GM23338 (cell line): ENCODE measurements around the gene KCNJ6. TPM values are rescaled to one million over a fixed set of nuclear protein-coding genes. Genes with fewer than 3 reads are reported as not detected.

Experiments
- ATAC-seq: fragments of 200-7000 bp; cut with Tn5 transposase; 3 replicates; pipeline ENCODE4 v1.9.1; 2020
- DNase-seq: peaks from one replicate; pipeline ENCODE4 v3.0.0-alpha.2; 2015; ENCODE audit warnings: low spot score
- H2AFZ ChIP-seq: fragments of 200-600 bp; sonication (generic); 2 replicates; pipeline ENCODE4 v1.8.0; 2016; ENCODE audit warnings: antibody characterized with exemption, mild to moderate bottlenecking, moderate library complexity
- H3F3A ChIP-seq: fragments of 200-600 bp; sonication (generic); replicated peaks from 2 replicates; pipeline ENCODE4 v1.8.0; 2017; ENCODE audit warnings: antibody characterized with exemption, mixed run types, low read depth
- H3K27ac ChIP-seq: fragments of 200-600 bp; sonication (generic); 2 replicates; pipeline ENCODE4 v1.6.1; 2016; ENCODE audit warnings: low read depth
- H3K27me3 ChIP-seq: fragments of 200-600 bp; sonication (generic); 2 replicates; pipeline ENCODE4 v1.8.0; 2016; ENCODE audit warnings: mild to moderate bottlenecking, mixed run types, moderate library complexity; ENCODE audit not compliant: insufficient read depth
- H3K36me3 ChIP-seq: fragments of 200-600 bp; sonication (generic); 2 replicates; pipeline ENCODE4 v1.8.0; 2016; ENCODE audit warnings: mild to moderate bottlenecking; ENCODE audit not compliant: insufficient read depth
- H3K4me1 ChIP-seq: fragments of 200-600 bp; sonication (generic); 2 replicates; pipeline ENCODE4 v1.8.0; 2016; ENCODE audit warnings: mild to moderate bottlenecking, moderate library complexity; ENCODE audit not compliant: insufficient read depth
- H3K4me2 ChIP-seq: fragments of 200-600 bp; sonication (generic); 2 replicates; pipeline ENCODE4 v1.7.1; 2017; ENCODE audit warnings: mixed run types
- H3K4me3 ChIP-seq: fragments of 200-600 bp; sonication (generic); 2 replicates; pipeline ENCODE4 v1.6.1; 2016; ENCODE audit warnings: mixed run types
- H3K79me2 ChIP-seq: fragments of 200-600 bp; sonication (generic); replicated peaks from 2 replicates; pipeline ENCODE4 v1.8.0; 2017; ENCODE audit warnings: mild to moderate bottlenecking; ENCODE audit not compliant: insufficient read depth
- H3K9me2 ChIP-seq: fragments of 200-600 bp; sonication (generic); 2 replicates; pipeline ENCODE4 v1.8.0; 2017; ENCODE audit not compliant: insufficient read depth
- H4K20me1 ChIP-seq: fragments of 200-600 bp; sonication (generic); replicated peaks from 2 replicates; pipeline ENCODE4 v1.8.0; 2017; ENCODE audit warnings: mild to moderate bottlenecking; ENCODE audit not compliant: insufficient read depth
- H3K27ac Mint-ChIP-seq: 2 replicates; pipeline ENCODE4 v1.8.0; 2020; ENCODE audit warnings: inconsistent platforms, mild to moderate bottlenecking, moderate library complexity, mixed read lengths
- H3K27me3 Mint-ChIP-seq: 3 replicates; pipeline ENCODE4 v1.8.0; 2022; ENCODE audit warnings: low read depth, mild to moderate bottlenecking, moderate library complexity, mixed read lengths, inconsistent platforms; ENCODE audit not compliant: insufficient read depth, poor library complexity
- H3K36me3 Mint-ChIP-seq: 3 replicates; pipeline ENCODE4 v1.8.0; 2021; ENCODE audit warnings: low read depth, mild to moderate bottlenecking, inconsistent platforms, moderate library complexity, mixed read lengths
- H3K4me1 Mint-ChIP-seq: 3 replicates; pipeline ENCODE4 v1.8.0; 2020; ENCODE audit warnings: mild to moderate bottlenecking, inconsistent platforms, mixed read lengths
- H3K4me3 Mint-ChIP-seq: 3 replicates; pipeline ENCODE4 v1.8.0; 2021; ENCODE audit warnings: moderate library complexity, mild to moderate bottlenecking, inconsistent platforms, mixed read lengths
- H3K9me3 Mint-ChIP-seq: 3 replicates; pipeline ENCODE4 v1.8.0; 2020; ENCODE audit warnings: moderate library complexity, mild to moderate bottlenecking, inconsistent platforms, mixed read lengths
- EZH2 ChIP-seq: fragments of 200-600 bp; sonication (generic); IDR thresholded peaks from one replicate; pipeline ENCODE4 v1.8.0; 2017; ENCODE audit warnings: antibody characterized with exemption, mild to moderate bottlenecking, low read depth; ENCODE audit not compliant: unreplicated experiment
- POLR2AphosphoS5 ChIP-seq: IDR thresholded peaks from 2 replicates; pipeline ENCODE4 v1.6.1; 2016; ENCODE audit warnings: antibody characterized with exemption, low read depth
- polyA plus RNA-seq: library from polyadenylated mRNA; unstranded; fragments of >200 nt; fragmentation: Nextera tagmentation; extraction: Ambion mirVana; gene quantifications from 2 replicates; pipeline ENCODE4 v1.2.1, GENCODE V29; 2016
- total RNA-seq: library from RNA; depleted of rRNA; stranded (reverse); fragments of >200 nt; shearing (Covaris generic); gene quantifications from 2 replicates; pipeline ENCODE4 v1.2.3, GENCODE V29; 2014
- TF ChIP-seq, protein P1 (sequence below): fragments of 250-450 bp; sonication (Bioruptor Pico); IDR thresholded peaks from 2 replicates; pipeline ENCODE4 v1.5.0; 2020; ENCODE audit warnings: mild to moderate bottlenecking, moderate library complexity

Gene KCNJ6
- total and polyA plus RNA-seq, 2 experiments from 2014 or later: 0.48 to 0.52 TPM

DNA sequence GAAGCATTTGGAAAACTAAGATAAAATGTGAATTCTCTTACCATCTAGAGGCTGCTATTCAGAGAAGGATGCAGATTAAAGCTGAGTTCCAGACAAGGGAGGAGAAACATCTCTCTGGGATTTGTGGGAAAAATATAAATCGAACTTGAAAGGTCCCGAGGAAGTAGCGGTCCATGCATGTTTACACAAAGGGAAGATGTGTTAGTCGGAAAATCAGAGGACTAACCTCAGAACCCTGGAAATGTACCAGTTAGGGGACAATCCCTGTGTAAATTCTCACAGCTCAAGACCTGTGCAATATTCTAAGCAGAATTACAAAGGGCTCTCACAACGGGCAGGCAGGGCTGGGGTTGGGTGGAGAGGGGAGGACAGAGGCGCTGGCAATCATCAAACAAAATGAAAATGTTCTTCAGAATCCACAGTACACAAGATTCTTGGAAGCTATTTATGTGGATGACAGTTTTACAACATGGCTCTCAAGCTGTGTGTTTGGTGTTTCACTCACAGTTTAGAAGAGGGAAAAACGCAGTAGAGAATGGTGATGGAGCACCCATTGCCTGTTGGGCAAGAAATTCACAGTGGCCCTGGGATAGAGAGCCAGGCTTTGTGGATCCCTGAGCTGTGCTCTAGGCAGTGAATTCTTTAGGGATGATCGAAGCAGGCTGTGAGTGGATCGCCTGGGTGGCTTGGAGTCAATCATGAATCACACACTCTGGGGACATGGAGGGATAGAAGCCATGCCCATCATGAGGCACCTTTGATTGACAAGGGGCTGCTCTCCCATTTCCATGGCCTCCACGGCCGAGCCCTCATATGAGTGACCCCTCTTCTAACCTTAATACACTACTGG is 47.6 kb downstream of the KCNJ6 start (continued):
- TF ChIP-seq, protein P1, sequence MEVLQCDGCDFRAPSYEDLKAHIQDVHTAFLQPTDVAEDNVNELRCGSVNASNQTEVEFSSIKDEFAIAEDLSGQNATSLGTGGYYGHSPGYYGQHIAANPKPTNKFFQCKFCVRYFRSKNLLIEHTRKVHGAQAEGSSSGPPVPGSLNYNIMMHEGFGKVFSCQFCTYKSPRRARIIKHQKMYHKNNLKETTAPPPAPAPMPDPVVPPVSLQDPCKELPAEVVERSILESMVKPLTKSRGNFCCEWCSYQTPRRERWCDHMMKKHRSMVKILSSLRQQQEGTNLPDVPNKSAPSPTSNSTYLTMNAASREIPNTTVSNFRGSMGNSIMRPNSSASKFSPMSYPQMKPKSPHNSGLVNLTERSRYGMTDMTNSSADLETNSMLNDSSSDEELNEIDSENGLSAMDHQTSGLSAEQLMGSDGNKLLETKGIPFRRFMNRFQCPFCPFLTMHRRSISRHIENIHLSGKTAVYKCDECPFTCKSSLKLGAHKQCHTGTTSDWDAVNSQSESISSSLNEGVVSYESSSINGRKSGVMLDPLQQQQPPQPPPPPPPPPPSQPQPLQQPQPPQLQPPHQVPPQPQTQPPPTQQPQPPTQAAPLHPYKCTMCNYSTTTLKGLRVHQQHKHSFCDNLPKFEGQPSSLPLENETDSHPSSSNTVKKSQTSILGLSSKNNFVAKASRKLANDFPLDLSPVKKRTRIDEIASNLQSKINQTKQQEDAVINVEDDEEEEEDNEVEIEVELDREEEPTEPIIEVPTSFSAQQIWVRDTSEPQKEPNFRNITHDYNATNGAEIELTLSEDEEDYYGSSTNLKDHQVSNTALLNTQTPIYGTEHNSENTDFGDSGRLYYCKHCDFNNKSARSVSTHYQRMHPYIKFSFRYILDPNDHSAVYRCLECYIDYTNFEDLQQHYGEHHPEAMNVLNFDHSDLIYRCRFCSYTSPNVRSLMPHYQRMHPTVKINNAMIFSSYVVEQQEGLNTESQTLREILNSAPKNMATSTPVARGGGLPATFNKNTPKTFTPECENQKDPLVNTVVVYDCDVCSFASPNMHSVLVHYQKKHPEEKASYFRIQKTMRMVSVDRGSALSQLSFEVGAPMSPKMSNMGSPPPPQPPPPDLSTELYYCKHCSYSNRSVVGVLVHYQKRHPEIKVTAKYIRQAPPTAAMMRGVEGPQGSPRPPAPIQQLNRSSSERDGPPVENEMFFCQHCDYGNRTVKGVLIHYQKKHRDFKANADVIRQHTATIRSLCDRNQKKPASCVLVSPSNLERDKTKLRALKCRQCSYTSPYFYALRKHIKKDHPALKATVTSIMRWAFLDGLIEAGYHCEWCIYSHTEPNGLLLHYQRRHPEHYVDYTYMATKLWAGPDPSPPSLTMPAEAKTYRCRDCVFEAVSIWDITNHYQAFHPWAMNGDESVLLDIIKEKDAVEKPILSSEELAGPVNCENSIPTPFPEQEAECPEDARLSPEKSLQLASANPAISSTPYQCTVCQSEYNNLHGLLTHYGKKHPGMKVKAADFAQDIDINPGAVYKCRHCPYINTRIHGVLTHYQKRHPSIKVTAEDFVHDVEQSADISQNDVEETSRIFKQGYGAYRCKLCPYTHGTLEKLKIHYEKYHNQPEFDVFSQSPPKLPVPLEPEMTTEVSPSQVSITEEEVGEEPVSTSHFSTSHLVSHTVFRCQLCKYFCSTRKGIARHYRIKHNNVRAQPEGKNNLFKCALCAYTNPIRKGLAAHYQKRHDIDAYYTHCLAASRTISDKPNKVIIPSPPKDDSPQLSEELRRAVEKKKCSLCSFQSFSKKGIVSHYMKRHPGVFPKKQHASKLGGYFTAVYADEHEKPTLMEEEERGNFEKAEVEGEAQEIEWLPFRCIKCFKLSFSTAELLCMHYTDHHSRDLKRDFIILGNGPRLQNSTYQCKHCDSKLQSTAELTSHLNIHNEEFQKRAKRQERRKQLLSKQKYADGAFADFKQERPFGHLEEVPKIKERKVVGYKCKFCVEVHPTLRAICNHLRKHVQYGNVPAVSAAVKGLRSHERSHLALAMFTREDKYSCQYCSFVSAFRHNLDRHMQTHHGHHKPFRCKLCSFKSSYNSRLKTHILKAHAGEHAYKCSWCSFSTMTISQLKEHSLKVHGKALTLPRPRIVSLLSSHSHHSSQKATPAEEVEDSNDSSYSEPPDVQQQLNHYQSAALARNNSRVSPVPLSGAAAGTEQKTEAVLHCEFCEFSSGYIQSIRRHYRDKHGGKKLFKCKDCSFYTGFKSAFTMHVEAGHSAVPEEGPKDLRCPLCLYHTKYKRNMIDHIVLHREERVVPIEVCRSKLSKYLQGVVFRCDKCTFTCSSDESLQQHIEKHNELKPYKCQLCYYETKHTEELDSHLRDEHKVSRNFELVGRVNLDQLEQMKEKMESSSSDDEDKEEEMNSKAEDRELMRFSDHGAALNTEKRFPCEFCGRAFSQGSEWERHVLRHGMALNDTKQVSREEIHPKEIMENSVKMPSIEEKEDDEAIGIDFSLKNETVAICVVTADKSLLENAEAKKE (CRISPR knock-in tag): no peak
- TF ChIP-seq POLR2AphosphoS5: no peak

- H3K36me3 Mint-ChIP-seq: no peaks in the 10 kb centered on the region
- ATAC-seq (no peak), DNase-seq (no peak)
- H3K4me1 Mint-ChIP-seq: peaks cover 4% of the 10 kb centered on the region; the same call in 2 of the 3 replicates
- H3K27me3 Mint-ChIP-seq: peaks cover 1% of the 10 kb centered on the region
- no peak overlapping the region for H3K27ac ChIP-seq
- H3K27ac Mint-ChIP-seq: no peak overlapping the region
- H3K79me2 ChIP-seq: no peaks in the 10 kb centered on the region
- H3K27me3 ChIP-seq: no peaks in the 10 kb centered on the region
- H3K36me3 ChIP-seq: no peaks in the 10 kb centered on the region
- no peaks in the 10 kb centered on the region for H3K4me1 ChIP-seq
- no peaks in the 10 kb centered on the region; the same call in 2 of the 3 replicates for H3K9me3 Mint-ChIP-seq
- no peak overlapping the region for H3K4me2 ChIP-seq
- no peaks in the 10 kb centered on the region; the same call in 1 of the 2 replicates for H4K20me1 ChIP-seq
- no peaks in the 10 kb centered on the region for H3F3A ChIP-seq
- no peak overlapping the region for H3K4me3 Mint-ChIP-seq
- H3K4me3 ChIP-seq: no peak overlapping the region
- H3K9me2 ChIP-seq: peaks cover 11% of the 10 kb centered on the region; the same call in 1 of the 2 replicates
- no peak overlapping the region for H2AFZ ChIP-seq
- TF ChIP-seq, protein P1 (CRISPR knock-in tag): no peak
- no peak for TF ChIP-seq POLR2AphosphoS5
- no peak for TF ChIP-seq EZH2
These were observed 50.2 kb downstream of the KCNJ6 start for GRCh38 chr21:37866027-37866426.
